Measurements from ENCODE around the gene ZNF20.

DNA sequence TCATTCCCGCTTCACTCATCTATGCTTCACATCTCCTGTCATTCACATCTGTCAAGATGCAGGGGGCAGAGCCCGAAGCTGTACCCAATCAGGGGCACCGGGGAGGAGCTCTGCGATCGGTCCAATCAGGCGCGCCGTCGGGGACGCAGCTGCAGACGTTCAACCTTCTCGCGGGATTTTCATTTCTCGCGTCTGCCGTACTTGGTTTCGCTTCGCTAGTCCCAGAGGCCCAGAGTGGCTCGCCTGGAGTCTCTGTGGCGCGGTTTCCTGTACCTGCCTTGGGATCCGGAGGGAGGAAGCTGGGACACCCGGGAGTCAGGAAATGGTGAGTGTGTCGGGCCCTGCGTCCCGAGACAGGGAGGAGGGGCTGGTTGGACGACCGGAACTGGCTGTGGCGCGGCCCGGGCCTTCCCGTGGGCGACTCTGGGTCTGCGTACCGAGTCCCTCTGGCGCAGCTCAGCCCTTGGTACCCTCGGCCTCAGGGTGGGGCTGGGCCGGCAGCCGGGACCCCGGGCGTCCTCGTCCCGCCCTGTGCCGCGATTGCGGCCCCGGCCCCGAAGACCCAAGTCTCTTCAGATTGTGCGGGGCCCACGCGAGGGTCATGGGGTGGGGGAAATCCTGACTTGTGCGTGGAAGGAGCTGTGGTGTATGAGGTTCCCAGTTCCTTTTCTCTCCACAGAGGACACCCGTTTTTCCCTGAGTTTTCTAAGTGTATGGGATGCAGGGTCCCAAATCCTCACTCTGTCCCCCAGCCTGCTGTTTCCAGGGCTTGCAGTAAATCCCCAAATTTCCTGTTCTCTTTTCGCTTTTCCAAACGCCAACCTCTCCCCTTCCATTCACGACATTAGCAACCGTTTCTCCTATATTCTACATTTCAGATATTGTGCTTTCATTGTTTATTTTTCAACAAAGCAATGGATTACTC is 23.0 kb upstream of the ZNF20 start, which contains the start of gene ZNF136:
- TF ChIP-seq, protein P1, sequence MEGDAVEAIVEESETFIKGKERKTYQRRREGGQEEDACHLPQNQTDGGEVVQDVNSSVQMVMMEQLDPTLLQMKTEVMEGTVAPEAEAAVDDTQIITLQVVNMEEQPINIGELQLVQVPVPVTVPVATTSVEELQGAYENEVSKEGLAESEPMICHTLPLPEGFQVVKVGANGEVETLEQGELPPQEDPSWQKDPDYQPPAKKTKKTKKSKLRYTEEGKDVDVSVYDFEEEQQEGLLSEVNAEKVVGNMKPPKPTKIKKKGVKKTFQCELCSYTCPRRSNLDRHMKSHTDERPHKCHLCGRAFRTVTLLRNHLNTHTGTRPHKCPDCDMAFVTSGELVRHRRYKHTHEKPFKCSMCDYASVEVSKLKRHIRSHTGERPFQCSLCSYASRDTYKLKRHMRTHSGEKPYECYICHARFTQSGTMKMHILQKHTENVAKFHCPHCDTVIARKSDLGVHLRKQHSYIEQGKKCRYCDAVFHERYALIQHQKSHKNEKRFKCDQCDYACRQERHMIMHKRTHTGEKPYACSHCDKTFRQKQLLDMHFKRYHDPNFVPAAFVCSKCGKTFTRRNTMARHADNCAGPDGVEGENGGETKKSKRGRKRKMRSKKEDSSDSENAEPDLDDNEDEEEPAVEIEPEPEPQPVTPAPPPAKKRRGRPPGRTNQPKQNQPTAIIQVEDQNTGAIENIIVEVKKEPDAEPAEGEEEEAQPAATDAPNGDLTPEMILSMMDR (IDR thresholded peaks at IDR 0.05; ENCODE audit: insufficient read depth, low read length), result no peak
- peak; percentile 81; the same call in 1 of the 2 replicates for TF ChIP-seq POLR2AphosphoS5 (IDR thresholded peaks at IDR 0.05; ENCODE audit: low read depth)
- TF ChIP-seq, protein P2, sequence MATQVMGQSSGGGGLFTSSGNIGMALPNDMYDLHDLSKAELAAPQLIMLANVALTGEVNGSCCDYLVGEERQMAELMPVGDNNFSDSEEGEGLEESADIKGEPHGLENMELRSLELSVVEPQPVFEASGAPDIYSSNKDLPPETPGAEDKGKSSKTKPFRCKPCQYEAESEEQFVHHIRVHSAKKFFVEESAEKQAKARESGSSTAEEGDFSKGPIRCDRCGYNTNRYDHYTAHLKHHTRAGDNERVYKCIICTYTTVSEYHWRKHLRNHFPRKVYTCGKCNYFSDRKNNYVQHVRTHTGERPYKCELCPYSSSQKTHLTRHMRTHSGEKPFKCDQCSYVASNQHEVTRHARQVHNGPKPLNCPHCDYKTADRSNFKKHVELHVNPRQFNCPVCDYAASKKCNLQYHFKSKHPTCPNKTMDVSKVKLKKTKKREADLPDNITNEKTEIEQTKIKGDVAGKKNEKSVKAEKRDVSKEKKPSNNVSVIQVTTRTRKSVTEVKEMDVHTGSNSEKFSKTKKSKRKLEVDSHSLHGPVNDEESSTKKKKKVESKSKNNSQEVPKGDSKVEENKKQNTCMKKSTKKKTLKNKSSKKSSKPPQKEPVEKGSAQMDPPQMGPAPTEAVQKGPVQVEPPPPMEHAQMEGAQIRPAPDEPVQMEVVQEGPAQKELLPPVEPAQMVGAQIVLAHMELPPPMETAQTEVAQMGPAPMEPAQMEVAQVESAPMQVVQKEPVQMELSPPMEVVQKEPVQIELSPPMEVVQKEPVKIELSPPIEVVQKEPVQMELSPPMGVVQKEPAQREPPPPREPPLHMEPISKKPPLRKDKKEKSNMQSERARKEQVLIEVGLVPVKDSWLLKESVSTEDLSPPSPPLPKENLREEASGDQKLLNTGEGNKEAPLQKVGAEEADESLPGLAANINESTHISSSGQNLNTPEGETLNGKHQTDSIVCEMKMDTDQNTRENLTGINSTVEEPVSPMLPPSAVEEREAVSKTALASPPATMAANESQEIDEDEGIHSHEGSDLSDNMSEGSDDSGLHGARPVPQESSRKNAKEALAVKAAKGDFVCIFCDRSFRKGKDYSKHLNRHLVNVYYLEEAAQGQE (IDR thresholded peaks at IDR 0.05; ENCODE audit: insufficient replicate concordance, low read depth), result peak; percentile 21

Data from HL-60 (cell line).